Adrenal gland (tissue), 5 donors: ENCODE measurements around the gene MARS1.

Experiments
- POLR2A ChIP-seq, 2 donors: fragments of 450-650 bp; IDR thresholded peaks; one replicate each; pipeline ENCODE4 v1.6.1; 2017; ENCODE audit warnings: antibody characterized with exemption in 2 of 2, mild to moderate bottlenecking in 2 of 2, moderate library complexity in 1 of 2
- TF ChIP-seq, protein P1 (sequence below), 6 experiments: fragments of 450-650 bp in 4 of 6; fragments of 200-600 bp in 2 of 6; sonication (generic) in 1 of 6; IDR thresholded peaks; 1 replicate in 5 of 6; 2 replicates in 1 of 6; pipeline versions ENCODE4 v1.5.1 to v1.8.0; 2016 to 2021; ENCODE audit warnings: antibody characterized with exemption in 6 of 6, mild to moderate bottlenecking in 2 of 6, moderate library complexity in 1 of 6
- donor health status: DM: no; HTN: no; CAD: no.

DNA sequence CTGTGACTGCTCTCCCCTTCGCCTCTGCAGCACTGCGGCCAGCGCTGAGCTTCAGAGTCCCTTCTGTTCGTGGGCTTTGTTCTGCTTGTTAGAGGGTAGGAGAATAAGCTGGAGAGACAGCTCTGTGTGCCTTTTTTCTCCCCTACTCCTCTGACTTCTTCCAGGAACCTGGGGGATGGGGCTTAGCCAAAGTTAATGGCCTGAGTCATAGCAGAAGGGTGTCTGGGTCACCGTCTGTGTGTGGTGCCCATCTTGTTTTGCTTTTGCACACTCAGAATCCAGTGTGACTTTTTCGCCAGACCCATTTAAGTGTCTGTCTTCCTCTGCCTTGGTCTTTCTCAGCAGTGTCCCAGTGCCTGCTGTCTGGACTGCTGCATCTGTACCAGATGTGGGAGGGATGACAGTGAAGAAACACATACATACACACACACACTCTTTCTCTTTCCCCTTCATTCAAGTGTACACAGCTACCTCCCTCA is 65.0 kb downstream of the MARS1 start:
- TF ChIP-seq, protein P1, sequence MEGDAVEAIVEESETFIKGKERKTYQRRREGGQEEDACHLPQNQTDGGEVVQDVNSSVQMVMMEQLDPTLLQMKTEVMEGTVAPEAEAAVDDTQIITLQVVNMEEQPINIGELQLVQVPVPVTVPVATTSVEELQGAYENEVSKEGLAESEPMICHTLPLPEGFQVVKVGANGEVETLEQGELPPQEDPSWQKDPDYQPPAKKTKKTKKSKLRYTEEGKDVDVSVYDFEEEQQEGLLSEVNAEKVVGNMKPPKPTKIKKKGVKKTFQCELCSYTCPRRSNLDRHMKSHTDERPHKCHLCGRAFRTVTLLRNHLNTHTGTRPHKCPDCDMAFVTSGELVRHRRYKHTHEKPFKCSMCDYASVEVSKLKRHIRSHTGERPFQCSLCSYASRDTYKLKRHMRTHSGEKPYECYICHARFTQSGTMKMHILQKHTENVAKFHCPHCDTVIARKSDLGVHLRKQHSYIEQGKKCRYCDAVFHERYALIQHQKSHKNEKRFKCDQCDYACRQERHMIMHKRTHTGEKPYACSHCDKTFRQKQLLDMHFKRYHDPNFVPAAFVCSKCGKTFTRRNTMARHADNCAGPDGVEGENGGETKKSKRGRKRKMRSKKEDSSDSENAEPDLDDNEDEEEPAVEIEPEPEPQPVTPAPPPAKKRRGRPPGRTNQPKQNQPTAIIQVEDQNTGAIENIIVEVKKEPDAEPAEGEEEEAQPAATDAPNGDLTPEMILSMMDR (IDR thresholded peaks at IDR 0.05) = no peak
- no peak for TF ChIP-seq POLR2A (IDR thresholded peaks at IDR 0.05)
